H1 (cell line): ENCODE measurements around the gene CEP89. TPM values are rescaled to one million over a fixed set of nuclear protein-coding genes. Genes with fewer than 3 reads are reported as not detected.

Source experiments
- CTCF ChIA-PET: fragments of 300-600 bp; sonication (Branson Sonifier 250); formaldehyde crosslinking; loops from one replicate; lab custom pipeline; 2021; ENCODE audit not compliant: partially characterized antibody; lab: Charles Lee
- POLR2A ChIA-PET: fragments of 300-600 bp; sonication (Branson Sonifier 250); formaldehyde crosslinking; loops from one replicate; lab custom pipeline; 2021; ENCODE audit warnings: inconsistent platforms; ENCODE audit not compliant: partially characterized antibody; lab: Charles Lee
- DNase-seq, 2 experiments: peaks; one replicate each; pipeline versions ENCODE4 v3.0.0 to v3.0.0-alpha.2; 2010 to 2022; ENCODE audit warnings: low spot score in 2 of 2, low read depth in 1 of 2, mixed read lengths in 1 of 2
- FAIRE-seq: peaks from 2 replicates; lab custom pipeline; 2011; peaks lifted over from hg19 to GRCh38; lab: Jason Lieb, UNC
- H2AFZ ChIP-seq: 2 replicates; pipeline ENCODE4 v1.8.1; 2012; ENCODE audit warnings: low read length, inconsistent platforms
- H2AK5ac ChIP-seq: 2 replicates; pipeline ENCODE4 v1.6.1; 2013; ENCODE audit warnings: low read depth, low read length
- H2BK120ac ChIP-seq: replicated peaks from 2 replicates; pipeline ENCODE3; 2013; ENCODE audit warnings: low read depth, low read length, inconsistent platforms
- H2BK12ac ChIP-seq: 2 replicates; pipeline ENCODE4 v1.6.1; 2013; ENCODE audit warnings: low read depth, low read length
- H2BK15ac ChIP-seq: 2 replicates; pipeline ENCODE4 v1.6.1; 2013; ENCODE audit warnings: low read length
- H2BK20ac ChIP-seq: 2 replicates; pipeline ENCODE4 v1.6.1; 2013; ENCODE audit warnings: low read length
- H2BK5ac ChIP-seq: 2 replicates; pipeline ENCODE4 v1.6.1; 2013; ENCODE audit warnings: low read depth, low read length
- H3K14ac ChIP-seq: 2 replicates; pipeline ENCODE4 v1.6.1; 2013; ENCODE audit warnings: inconsistent platforms; ENCODE audit not compliant: insufficient read length
- H3K18ac ChIP-seq: 2 replicates; pipeline ENCODE4 v1.6.1; 2013; ENCODE audit warnings: low read length; ENCODE audit errors: extremely low read depth
- H3K23ac ChIP-seq: 2 replicates; pipeline ENCODE4 v1.6.1; 2013; ENCODE audit warnings: inconsistent platforms; ENCODE audit not compliant: insufficient read length
- H3K23me2 ChIP-seq: 2 replicates; pipeline ENCODE4 v1.6.1; 2013; ENCODE audit warnings: low read depth, low read length
- H3K27ac ChIP-seq: 2 replicates; pipeline ENCODE4 v1.6.1; 2011; ENCODE audit warnings: low read depth, low read length, inconsistent platforms
- H3K27me3 ChIP-seq, 4 experiments: replicated peaks in 1 of 4; 1 replicate in 1 of 4; 2 replicates in 3 of 4; pipeline versions ENCODE4 v1.6.1 to v1.8.1; 2011 to 2013; ENCODE audit warnings: low read length in 3 of 4, mild to moderate bottlenecking in 3 of 4, inconsistent platforms in 2 of 4, mixed read lengths in 2 of 4, moderate library complexity in 1 of 4; ENCODE audit not compliant: control insufficient read depth in 3 of 4, insufficient read depth in 3 of 4; ENCODE audit errors: extremely low read depth in 1 of 4
- H3K36me3 ChIP-seq, 4 experiments: 2 replicates each; pipeline versions ENCODE4 v1.6.1 to v1.8.1; 2011 to 2013; ENCODE audit warnings: mild to moderate bottlenecking in 4 of 4, low read length in 3 of 4, moderate library complexity in 2 of 4, control low read depth in 1 of 4, inconsistent platforms in 1 of 4; ENCODE audit not compliant: insufficient read depth in 4 of 4, control insufficient read depth in 2 of 4
- H3K4ac ChIP-seq: replicated peaks from 2 replicates; pipeline ENCODE3; 2013; ENCODE audit warnings: low read length, low read depth, mixed read lengths, inconsistent platforms; ENCODE audit not compliant: insufficient read length
- H3K4me1 ChIP-seq, 4 experiments: replicated peaks in 1 of 4; 1 replicate in 1 of 4; 2 replicates in 3 of 4; pipeline versions ENCODE4 v1.6.1 to v1.8.1; 2011 to 2013; ENCODE audit warnings: low read length in 3 of 4, inconsistent platforms in 2 of 4, mixed read lengths in 1 of 4; ENCODE audit not compliant: insufficient read depth in 4 of 4, control insufficient read depth in 3 of 4
- H3K4me2 ChIP-seq, 2 experiments: 2 replicates each; pipeline versions ENCODE4 v1.6.1 to v1.8.1; 2011 to 2013; ENCODE audit warnings: low read depth in 2 of 2, low read length in 2 of 2, control low read depth in 1 of 2, inconsistent platforms in 1 of 2, mild to moderate bottlenecking in 1 of 2; ENCODE audit not compliant: insufficient read depth in 1 of 2
- H3K4me3 ChIP-seq, 4 experiments: fragments of 200-600, 300-600 bp in 1 of 4; sonication (generic), shearing (Covaris generic), sonication (Bioruptor Twin) in 1 of 4; 2 replicates each; pipeline versions ENCODE4 v1.5.1 to v1.8.1; 2011 to 2016; ENCODE audit warnings: low read length in 4 of 4, low read depth in 3 of 4, control low read depth in 2 of 4, inconsistent platforms in 2 of 4, mild to moderate bottlenecking in 2 of 4, mixed read lengths in 1 of 4, moderate library complexity in 1 of 4; ENCODE audit not compliant: insufficient read depth in 2 of 4; ENCODE audit errors: extremely low read depth in 1 of 4
- H3K56ac ChIP-seq: replicated peaks from 2 replicates; pipeline ENCODE3; 2013; ENCODE audit warnings: low read depth, mild to moderate bottlenecking, mixed read lengths, low read length, inconsistent platforms; ENCODE audit not compliant: insufficient read length
- H3K79me1 ChIP-seq: 2 replicates; pipeline ENCODE4 v1.6.1; 2013; ENCODE audit warnings: low read depth, low read length, control low read depth
- H3K79me2 ChIP-seq, 2 experiments: 2 replicates each; pipeline versions ENCODE4 v1.6.1 to v1.8.1; 2012 to 2013; ENCODE audit warnings: low read length in 2 of 2, mild to moderate bottlenecking in 2 of 2, inconsistent platforms in 1 of 2; ENCODE audit not compliant: insufficient read depth in 2 of 2, control insufficient read depth in 1 of 2
- H3K9ac ChIP-seq, 4 experiments: replicated peaks in 1 of 4; 1 replicate in 1 of 4; 2 replicates in 3 of 4; pipeline versions ENCODE4 v1.6.1 to v1.8.1; 2011 to 2013; ENCODE audit warnings: low read depth in 3 of 4, low read length in 3 of 4, control low read depth in 2 of 4, mild to moderate bottlenecking in 2 of 4, moderate library complexity in 2 of 4, inconsistent platforms in 1 of 4; ENCODE audit errors: extremely low read depth in 1 of 4
- H3K9me3 ChIP-seq, 2 experiments: 2 replicates each; pipeline versions ENCODE4 v1.6.1 to v1.8.1; 2012 to 2013; ENCODE audit warnings: mild to moderate bottlenecking in 2 of 2, moderate library complexity in 2 of 2, control low read depth in 1 of 2, inconsistent platforms in 1 of 2, low read depth in 1 of 2, low read length in 1 of 2, mixed read lengths in 1 of 2; ENCODE audit not compliant: insufficient read depth in 2 of 2
- H4K20me1 ChIP-seq, 2 experiments: replicated peaks in 1 of 2; 2 replicates each; pipeline versions ENCODE3 to v1.8.1; 2011 to 2013; ENCODE audit warnings: inconsistent platforms in 2 of 2, low read length in 2 of 2, mild to moderate bottlenecking in 1 of 2; ENCODE audit not compliant: insufficient read depth in 2 of 2, control insufficient read depth in 1 of 2
- H4K5ac ChIP-seq: 2 replicates; pipeline ENCODE4 v1.6.1; 2013; ENCODE audit warnings: low read length, low read depth, mixed read lengths, inconsistent platforms; ENCODE audit not compliant: insufficient read length
- H4K8ac ChIP-seq: 2 replicates; pipeline ENCODE4 v1.8.0; 2013; ENCODE audit warnings: mild to moderate bottlenecking, moderate library complexity, low read length, inconsistent platforms; ENCODE audit not compliant: insufficient read depth; ENCODE audit errors: extremely low read depth
- H4K91ac ChIP-seq: replicated peaks from 2 replicates; pipeline ENCODE3; 2013; ENCODE audit warnings: low read length, mixed read lengths, inconsistent platforms; ENCODE audit not compliant: insufficient read length
- BRCA1 ChIP-seq: IDR thresholded peaks from 2 replicates; pipeline ENCODE4 v1.6.1; 2012; ENCODE audit warnings: low read depth, low read length, improper control_type of control experiment
- CREB1 ChIP-seq: IDR thresholded peaks from 2 replicates; pipeline ENCODE4 v1.6.1; 2012; ENCODE audit warnings: inconsistent platforms
- HDAC2 ChIP-seq, 2 experiments: fragments of 300-600 bp in 1 of 2; sonication (generic) in 1 of 2; IDR thresholded peaks; 2 replicates each; pipeline ENCODE4 v1.6.1; 2011 to 2012; ENCODE audit warnings: low read depth in 2 of 2, low read length in 2 of 2, mild to moderate bottlenecking in 2 of 2, moderate library complexity in 2 of 2, borderline replicate concordance in 1 of 2, inconsistent platforms in 1 of 2
- KDM1A ChIP-seq: fragments of 200-600, 300-600 bp; sonication (generic); IDR thresholded peaks from 2 replicates; pipeline ENCODE4 v1.7.1; 2016; ENCODE audit warnings: mild to moderate bottlenecking, low read length, borderline replicate concordance
- PHF8 ChIP-seq: fragments of 200-600 bp; sonication (generic); conservative IDR thresholded peaks from 2 replicates; pipeline ENCODE4 v1.7.1; 2012; ENCODE audit warnings: low read depth, mild to moderate bottlenecking, inconsistent platforms, low read length, moderate library complexity
- SAP30 ChIP-seq: fragments of 300-600 bp; sonication (generic); IDR thresholded peaks from 2 replicates; pipeline ENCODE4 v1.7.1; 2012; ENCODE audit warnings: low read length, moderate library complexity, mild to moderate bottlenecking, inconsistent platforms; ENCODE audit not compliant: insufficient read depth, insufficient replicate concordance
- WGBS, 2 experiments: shearing (Covaris generic) in 1 of 2; methylation state at CpG; one replicate each; pipeline versions ENCODE4 v1.1.6 to v1.1.7; 2013 to 2015; ENCODE audit warnings: low lambda C conversion rate in 2 of 2, mixed read lengths in 2 of 2, inconsistent platforms in 1 of 2, low coverage in 1 of 2, missing lambda C conversion rate in 1 of 2; ENCODE audit not compliant: insufficient replicate concordance in 2 of 2, insufficient coverage in 1 of 2, insufficient read length in 1 of 2; ENCODE audit errors: extremely low coverage in 1 of 2, missing lambda C conversion rate in 1 of 2; 5-methylcytosine and 5-hydroxymethylcytosine counted together
- polyA plus RNA-seq, 7 experiments: library from polyadenylated mRNA; depleted of rRNA in 3 of 7; stranded (reverse) in 5 of 7; unstranded in 2 of 7; fragments of >200 nt in 5 of 7; fragments of 200-250 nt in 2 of 7; gene quantifications; 1 replicate in 5 of 7; 2 replicates in 1 of 7; 4 replicates in 1 of 7; pipeline versions ENCODE4 v1.2.1 to v1.2.3, GENCODE V29; 2011 to 2013; ENCODE audit warnings: missing spikeins in 2 of 7, mixed read lengths in 2 of 7
- total RNA-seq: library from RNA; stranded (reverse); fragmentation: NEBNext Ultra II Directional; extraction: Animal tissue kit (Norgen Biotek cat#: 25700); gene quantifications from 2 replicates; pipeline ENCODE4 v1.2.1, GENCODE V29; 2021

The CEP89 gene
- total and polyA plus RNA-seq, 2 of the 8 experiments (the other 6 are each of a cell fraction or from before 2014, with no cell fraction given), result 23.0 to 23.6 TPM

- TF ChIP-seq HDAC2 (IDR thresholded peaks at IDR 0.05; ENCODE audit: borderline replicate concordance in 1 of 2, low read depth in 2 of 2, low read length in 2 of 2) (no peak), SAP30 (no peak), KDM1A (no peak), CREB1 (no peak), PHF8 (no peak), BRCA1 (no peak)
- H3K27ac ChIP-seq, result no peak overlapping the region
Observed at GRCh38 chr19:32895384-32895783, 76.4 kb downstream of the CEP89 start.

More at GRCh38 chr19:32895384-32895783, 76.4 kb downstream of the CEP89 start:
- Histone ChIP-seq H2BK120ac (no peak overlapping the region), H3K4me3 (no peak overlapping the region), H4K20me1 (no peaks in the 10 kb centered on the region), H3K14ac (no peak overlapping the region), H2BK12ac (no peak overlapping the region), H3K56ac (no peak overlapping the region), H4K91ac (no peak overlapping the region), H3K4ac (no peak overlapping the region), H3K18ac (no peak overlapping the region), H2BK5ac (no peak overlapping the region), H2BK15ac (no peak overlapping the region), H2BK20ac (no peak overlapping the region), H3K23ac (no peak overlapping the region), H2AK5ac (no peak overlapping the region), H3K23me2 (no peaks in the 10 kb centered on the region), H3K79me1 (no peaks in the 10 kb centered on the region; the same call in 1 of the 2 replicates), H3K9me3 (0 out of 4 replicates have a peak, but pooled peaks cover 3 to 4% of the 10 kb centered on the region in 2 experiments), H3K79me2 (no peaks in the 10 kb centered on the region), H3K4me1 (no peaks in the 10 kb centered on the region), H4K5ac (no peak overlapping the region), H3K9ac (no peak overlapping the region), H3K27me3 (no peaks in the 10 kb centered on the region), H2AFZ (no peak overlapping the region), H4K8ac (no peak overlapping the region), H3K4me2 (no peak overlapping the region), H3K36me3 (peaks cover 0 to 3% (median 0%) of the 10 kb centered on the region in 4 experiments; a peak in 2 of 8 replicates)
- 83% methylated on average over 3 of the region's 3 CpGs; no CpG with 5 or more reads in 1 of the 2 experiments for WGBS, 2 experiments
- DNase-seq (no peak), FAIRE-seq (no peak)
- CTCF ChIA-PET, result no interaction called here
- POLR2A ChIA-PET, result interaction anchor here (0.6 kb wide), 1 partner anchor 243 kb away, joined by 3 read pairs; no protein-coding TSS in a partner anchor
